Osteocyte (in vitro differentiated cells): ENCODE data around the gene H2AZ2. TPM values are rescaled to one million over a fixed set of nuclear protein-coding genes. Genes with fewer than 3 reads are reported as not detected.
"Not testable (repeated sequence)": the region's sequence is repeated elsewhere in the genome, so short reads cannot be mapped to it uniquely, and the experiment has no call there.

Experiments
- DNase-seq: peaks from one replicate; pipeline ENCODE4 v3.0.0; 2021; ENCODE audit warnings: mixed read lengths; ENCODE audit not compliant: unreplicated experiment; ENCODE audit errors: extremely low spot score
- H3K27ac Mint-ChIP-seq: one replicate; pipeline ENCODE4 v1.8.0; 2021; ENCODE audit warnings: mild to moderate bottlenecking, mixed read lengths; ENCODE audit not compliant: unreplicated experiment
- H3K27me3 Mint-ChIP-seq: one replicate; pipeline ENCODE4 v1.8.0; 2021; ENCODE audit warnings: mixed read lengths; ENCODE audit not compliant: unreplicated experiment
- H3K36me3 Mint-ChIP-seq: one replicate; pipeline ENCODE4 v1.8.0; 2021; ENCODE audit warnings: mixed read lengths; ENCODE audit not compliant: unreplicated experiment
- H3K4me1 Mint-ChIP-seq: one replicate; pipeline ENCODE4 v1.8.0; 2021; ENCODE audit warnings: mixed read lengths; ENCODE audit not compliant: unreplicated experiment
- H3K4me3 Mint-ChIP-seq: one replicate; pipeline ENCODE4 v1.8.0; 2021; ENCODE audit warnings: mild to moderate bottlenecking, moderate library complexity, mixed read lengths; ENCODE audit not compliant: unreplicated experiment
- H3K9me3 Mint-ChIP-seq: one replicate; pipeline ENCODE4 v1.8.0; 2021; ENCODE audit warnings: mixed read lengths; ENCODE audit not compliant: unreplicated experiment
- total RNA-seq: library from RNA; stranded (reverse); gene quantifications from 2 replicates; pipeline ENCODE4 v1.2.1, GENCODE V29; 2021
- TF ChIP-seq, protein P1 (sequence below): fragments of 200-600 bp; sonication (generic); IDR thresholded peaks from 2 replicates; pipeline ENCODE4 v1.5.0; 2021; ENCODE audit warnings: antibody characterized with exemption, mild to moderate bottlenecking, moderate library complexity

H2AZ2 gene
- total RNA-seq, 1 donor from 2014 or later = 169 TPM

DNA sequence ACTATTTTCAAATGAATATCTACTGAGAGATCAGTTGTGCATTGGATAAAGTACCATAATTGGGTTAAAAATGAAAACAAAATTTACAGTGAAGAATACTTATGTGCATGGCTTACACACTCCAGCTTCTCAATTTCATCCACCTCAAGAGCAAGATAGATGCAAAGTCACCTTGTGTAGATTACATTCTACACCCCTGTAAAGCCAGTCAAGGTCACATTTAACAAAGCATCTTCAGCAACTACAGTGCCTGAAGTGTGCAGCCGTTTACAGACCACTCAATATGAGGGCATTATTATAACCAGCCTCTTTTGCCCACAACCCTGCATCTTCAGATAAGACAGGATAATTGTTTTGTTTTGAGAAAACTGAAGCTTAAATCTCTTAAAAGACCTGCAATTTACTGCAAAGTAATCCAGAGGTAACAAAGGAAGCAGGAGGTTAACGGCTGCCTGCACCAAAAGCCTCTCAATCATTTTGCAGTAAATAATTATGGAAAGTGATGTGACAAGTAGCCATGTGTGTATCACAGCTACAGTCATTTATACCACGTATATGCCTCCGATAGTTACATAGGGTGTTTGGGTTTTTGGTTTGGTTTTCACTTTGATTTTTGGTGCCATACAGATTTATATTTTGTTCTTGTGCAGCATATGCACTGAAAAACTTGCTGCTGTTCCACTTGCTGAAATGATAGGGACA, 32.6 kb upstream of the H2AZ2 start:
- H3K27ac Mint-ChIP-seq = peak overlapping the region; percentile 25
- TF ChIP-seq, protein P1, sequence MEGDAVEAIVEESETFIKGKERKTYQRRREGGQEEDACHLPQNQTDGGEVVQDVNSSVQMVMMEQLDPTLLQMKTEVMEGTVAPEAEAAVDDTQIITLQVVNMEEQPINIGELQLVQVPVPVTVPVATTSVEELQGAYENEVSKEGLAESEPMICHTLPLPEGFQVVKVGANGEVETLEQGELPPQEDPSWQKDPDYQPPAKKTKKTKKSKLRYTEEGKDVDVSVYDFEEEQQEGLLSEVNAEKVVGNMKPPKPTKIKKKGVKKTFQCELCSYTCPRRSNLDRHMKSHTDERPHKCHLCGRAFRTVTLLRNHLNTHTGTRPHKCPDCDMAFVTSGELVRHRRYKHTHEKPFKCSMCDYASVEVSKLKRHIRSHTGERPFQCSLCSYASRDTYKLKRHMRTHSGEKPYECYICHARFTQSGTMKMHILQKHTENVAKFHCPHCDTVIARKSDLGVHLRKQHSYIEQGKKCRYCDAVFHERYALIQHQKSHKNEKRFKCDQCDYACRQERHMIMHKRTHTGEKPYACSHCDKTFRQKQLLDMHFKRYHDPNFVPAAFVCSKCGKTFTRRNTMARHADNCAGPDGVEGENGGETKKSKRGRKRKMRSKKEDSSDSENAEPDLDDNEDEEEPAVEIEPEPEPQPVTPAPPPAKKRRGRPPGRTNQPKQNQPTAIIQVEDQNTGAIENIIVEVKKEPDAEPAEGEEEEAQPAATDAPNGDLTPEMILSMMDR = no peak
- H3K4me3 Mint-ChIP-seq = peak overlapping the region; percentile 61
- no peaks in the 10 kb centered on the region for H3K9me3 Mint-ChIP-seq
- H3K27me3 Mint-ChIP-seq = no peaks in the 10 kb centered on the region
- peaks cover 15% of the 10 kb centered on the region for H3K36me3 Mint-ChIP-seq
- DNase-seq = no peak
- H3K4me1 Mint-ChIP-seq = peaks cover 55% of the 10 kb centered on the region

DNA sequence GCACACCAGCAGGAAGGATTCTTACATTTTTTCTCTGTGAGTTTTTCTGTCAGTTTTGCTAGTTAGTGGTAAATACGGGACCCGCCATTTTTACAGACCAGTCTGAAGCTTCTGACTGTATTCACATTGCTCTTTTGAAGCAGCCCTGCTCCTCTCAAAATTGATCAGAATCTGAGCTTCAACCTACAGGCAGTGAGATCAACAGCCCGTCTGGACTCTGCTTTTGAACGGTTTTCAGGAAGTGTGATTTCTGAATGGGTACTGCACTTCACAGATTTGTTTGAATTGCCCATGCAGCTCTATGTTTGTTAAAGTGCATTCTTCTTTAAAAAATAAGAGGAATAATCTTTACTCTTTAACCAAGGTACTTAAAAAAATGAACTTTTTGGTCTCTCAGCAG, 28.5 kb upstream of the H2AZ2 start:
- Mint-ChIP-seq H3K9me3 (no peaks in the 10 kb centered on the region), H3K27me3 (no peaks in the 10 kb centered on the region), H3K4me1 (peaks cover 31% of the 10 kb centered on the region), H3K27ac (no peak overlapping the region), H3K4me3 (no peak overlapping the region), H3K36me3 (peaks cover 9% of the 10 kb centered on the region)
- TF ChIP-seq, protein P1 = no peak
- no peak for DNase-seq

DNA sequence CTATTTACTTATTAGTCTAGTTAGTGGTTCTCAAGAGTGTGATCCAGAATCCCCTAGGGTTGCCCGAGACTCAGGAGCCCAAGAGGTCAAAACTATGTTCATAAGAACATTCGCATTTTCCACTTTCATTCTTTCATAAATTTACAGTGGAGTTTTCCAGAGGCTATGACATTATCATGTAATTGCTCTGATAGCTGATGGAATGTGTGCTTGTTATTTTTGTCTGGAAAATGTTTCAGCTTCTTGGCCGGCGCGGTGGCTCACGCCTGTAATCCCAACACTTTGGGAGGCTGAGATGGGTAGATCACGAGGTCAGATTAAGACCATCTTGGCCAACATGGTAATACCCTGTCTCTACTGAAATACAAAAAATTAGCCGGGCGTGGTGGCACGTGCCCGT, 27.4 kb upstream of the H2AZ2 start:
- TF ChIP-seq, protein P1 = no peak
- Mint-ChIP-seq H3K4me1 (peaks cover 22% of the 10 kb centered on the region), H3K27me3 (no peaks in the 10 kb centered on the region), H3K36me3 (peaks cover 8% of the 10 kb centered on the region), H3K27ac (no peak overlapping the region), H3K9me3 (no peaks in the 10 kb centered on the region), H3K4me3 (no peak overlapping the region)
- no peak for DNase-seq

DNA sequence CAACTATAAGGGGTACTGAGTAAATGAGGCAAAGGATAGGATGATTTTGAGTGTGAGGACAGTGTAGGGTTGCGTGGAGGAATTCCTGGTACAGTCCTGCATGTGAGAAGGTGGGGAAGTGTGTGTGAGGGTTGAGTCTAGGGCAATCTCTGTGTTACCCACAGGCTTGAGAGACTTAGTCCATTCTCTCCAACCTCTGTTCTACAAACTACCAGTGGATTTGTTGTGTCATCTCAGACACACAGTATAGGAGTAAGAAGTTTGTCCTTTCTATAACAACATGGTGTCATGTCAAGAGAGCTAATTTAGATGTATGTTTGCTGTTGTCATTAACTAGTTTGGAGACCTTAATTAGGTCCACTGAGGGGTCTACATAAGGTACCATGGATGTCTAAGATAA, 24.9 kb upstream of the H2AZ2 start:
- TF ChIP-seq, protein P1 = no peak
- Mint-ChIP-seq H3K27ac (no peak overlapping the region), H3K4me3 (no peak overlapping the region), H3K4me1 (peaks cover 9% of the 10 kb centered on the region), H3K36me3 (no peaks in the 10 kb centered on the region), H3K27me3 (no peaks in the 10 kb centered on the region), H3K9me3 (no peaks in the 10 kb centered on the region)
- no peak for DNase-seq

DNA sequence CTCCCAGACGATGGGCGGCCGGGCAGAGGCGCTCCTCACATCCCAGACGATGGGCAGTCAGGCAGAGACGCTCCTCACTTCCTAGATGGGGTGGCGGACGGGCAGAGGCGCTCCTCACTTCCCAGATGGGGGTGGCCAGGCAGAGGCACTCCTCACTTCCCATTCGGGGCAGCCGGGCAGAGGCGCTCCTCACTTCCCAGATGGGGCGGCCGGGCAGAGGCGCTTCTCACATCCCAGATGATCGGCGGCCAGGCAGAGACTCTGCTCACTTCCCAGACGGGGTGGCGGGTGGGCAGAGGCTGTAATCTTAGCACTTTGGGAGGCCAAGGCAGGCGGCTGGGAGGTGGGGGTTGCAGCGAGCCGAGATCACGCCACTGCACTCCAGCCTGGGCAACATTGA, 24.0 kb upstream of the H2AZ2 start:
- H3K27me3 Mint-ChIP-seq, H3K36me3 Mint-ChIP-seq, H3K9me3 Mint-ChIP-seq, DNase-seq, H3K27ac Mint-ChIP-seq, H3K4me3 Mint-ChIP-seq: not testable (repeated sequence)
- peaks cover 16% of the 10 kb centered on the region for H3K4me1 Mint-ChIP-seq

DNA sequence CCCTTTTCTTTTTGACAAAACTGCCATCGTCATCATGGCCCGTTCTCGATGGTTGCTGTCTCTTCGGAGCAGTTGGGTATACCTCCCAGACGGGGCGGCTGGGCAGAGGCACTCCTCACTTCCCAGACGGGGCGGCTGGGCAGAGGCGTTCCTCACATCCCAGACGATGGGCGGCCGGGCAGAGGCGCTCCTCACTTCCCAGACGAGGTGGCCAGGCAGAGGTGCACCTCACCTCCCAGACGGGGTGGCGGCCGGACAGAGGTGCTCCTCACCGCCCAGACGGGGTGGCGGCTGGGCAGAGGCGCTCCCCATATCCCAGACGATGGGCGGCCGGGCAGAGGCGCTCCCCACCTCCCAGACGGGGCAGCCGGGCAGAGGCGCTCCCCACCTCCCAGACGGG, 22.9 kb upstream of the H2AZ2 start:
- DNase-seq, H3K4me3 Mint-ChIP-seq, H3K36me3 Mint-ChIP-seq, H3K27ac Mint-ChIP-seq, H3K9me3 Mint-ChIP-seq, H3K27me3 Mint-ChIP-seq: not testable (repeated sequence)
- peaks cover 15% of the 10 kb centered on the region for H3K4me1 Mint-ChIP-seq

DNA sequence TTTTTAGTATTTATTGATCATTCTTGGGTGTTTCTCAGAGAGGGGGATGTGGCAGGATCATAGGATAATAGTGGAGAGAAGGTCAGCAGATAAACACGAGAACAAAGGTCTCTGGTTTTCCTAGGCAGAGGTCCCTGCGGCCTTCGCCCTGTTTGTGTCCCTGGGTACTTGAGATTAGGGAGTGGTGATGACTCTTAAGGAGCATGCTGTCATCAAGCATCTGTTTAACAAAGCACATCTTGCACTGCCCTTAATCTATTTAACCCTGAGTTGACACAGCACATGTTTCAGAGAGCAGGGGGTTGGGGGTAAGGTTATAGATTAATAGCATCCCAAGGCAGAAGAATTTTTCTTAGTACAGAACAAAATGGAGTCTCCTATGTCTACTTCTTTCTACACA, 22.4 kb upstream of the H2AZ2 start:
- not testable (repeated sequence) for H3K9me3 Mint-ChIP-seq
- peaks cover 14% of the 10 kb centered on the region for H3K4me1 Mint-ChIP-seq

More for the DNA sequence above, 22.4 kb upstream of the H2AZ2 start:
- H3K36me3 Mint-ChIP-seq, DNase-seq, H3K27ac Mint-ChIP-seq, H3K4me3 Mint-ChIP-seq, H3K27me3 Mint-ChIP-seq: not testable (repeated sequence)
